Thyroid gland (tissue), 4 donors: ENCODE measurements around the gene CCND2.

Experiments
- CTCF ChIP-seq, 6 experiments: fragments of 200-600 bp in 3 of 6; fragments of 450-650 bp in 3 of 6; sonication (generic) in 3 of 6; IDR thresholded peaks; one replicate each; pipeline ENCODE4 v1.5.1; 2016 to 2019; ENCODE audit warnings: antibody characterized with exemption in 6 of 6, mild to moderate bottlenecking in 2 of 6, inconsistent platforms in 1 of 6, moderate library complexity in 1 of 6
- POLR2A ChIP-seq, 2 donors: fragments of 450-650 bp; IDR thresholded peaks; one replicate each; pipeline ENCODE4 v1.6.1; 2017; ENCODE audit warnings: antibody characterized with exemption in 2 of 2, mild to moderate bottlenecking in 2 of 2, moderate library complexity in 1 of 2

GRCh38 chr12:4300883-4301282, 27.3 kb downstream of the CCND2 start:
- no peak for TF ChIP-seq CTCF (IDR thresholded peaks at IDR 0.05)
- no peak for TF ChIP-seq POLR2A (IDR thresholded peaks at IDR 0.05)
